Uterus (tissue), 2 donors: ENCODE results near the gene TACR1.

ENCODE experiments used
- POLR2A ChIP-seq, 2 donors: fragments of 450-650 bp; IDR thresholded peaks; one replicate each; pipeline ENCODE4 v1.6.1; 2016; ENCODE audit warnings: antibody characterized with exemption in 2 of 2, mild to moderate bottlenecking in 1 of 2, moderate library complexity in 1 of 2
- TF ChIP-seq, protein P1 (sequence below), 4 experiments: fragments of 200-600 bp in 2 of 4; fragments of 450-650 bp in 2 of 4; sonication (generic) in 2 of 4; IDR thresholded peaks; one replicate each; pipeline ENCODE4 v1.5.1; 2016 to 2019; ENCODE audit warnings: antibody characterized with exemption in 4 of 4, mild to moderate bottlenecking in 2 of 4, moderate library complexity in 1 of 4

DNA sequence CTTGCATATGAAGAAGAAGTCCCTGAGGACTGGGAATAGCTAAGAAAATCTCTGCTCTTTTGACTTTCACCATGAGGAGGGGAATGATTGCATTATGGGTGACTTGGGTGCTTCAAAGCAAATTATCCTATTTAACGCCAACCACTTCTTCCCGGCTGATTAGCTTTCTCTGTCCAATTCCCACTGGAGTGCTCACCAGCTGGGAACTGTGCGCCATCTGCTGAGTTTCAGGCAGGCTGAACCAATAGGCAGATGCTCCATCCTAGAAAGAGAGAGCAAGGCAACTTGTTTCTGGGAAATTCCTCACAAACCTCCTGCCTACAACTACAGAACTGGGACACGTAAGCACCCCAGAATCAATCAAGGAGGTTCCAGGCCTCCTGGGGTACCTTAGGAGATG, 191.5 kb downstream of the TACR1 start:
- TF ChIP-seq, protein P1, sequence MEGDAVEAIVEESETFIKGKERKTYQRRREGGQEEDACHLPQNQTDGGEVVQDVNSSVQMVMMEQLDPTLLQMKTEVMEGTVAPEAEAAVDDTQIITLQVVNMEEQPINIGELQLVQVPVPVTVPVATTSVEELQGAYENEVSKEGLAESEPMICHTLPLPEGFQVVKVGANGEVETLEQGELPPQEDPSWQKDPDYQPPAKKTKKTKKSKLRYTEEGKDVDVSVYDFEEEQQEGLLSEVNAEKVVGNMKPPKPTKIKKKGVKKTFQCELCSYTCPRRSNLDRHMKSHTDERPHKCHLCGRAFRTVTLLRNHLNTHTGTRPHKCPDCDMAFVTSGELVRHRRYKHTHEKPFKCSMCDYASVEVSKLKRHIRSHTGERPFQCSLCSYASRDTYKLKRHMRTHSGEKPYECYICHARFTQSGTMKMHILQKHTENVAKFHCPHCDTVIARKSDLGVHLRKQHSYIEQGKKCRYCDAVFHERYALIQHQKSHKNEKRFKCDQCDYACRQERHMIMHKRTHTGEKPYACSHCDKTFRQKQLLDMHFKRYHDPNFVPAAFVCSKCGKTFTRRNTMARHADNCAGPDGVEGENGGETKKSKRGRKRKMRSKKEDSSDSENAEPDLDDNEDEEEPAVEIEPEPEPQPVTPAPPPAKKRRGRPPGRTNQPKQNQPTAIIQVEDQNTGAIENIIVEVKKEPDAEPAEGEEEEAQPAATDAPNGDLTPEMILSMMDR (IDR thresholded peaks at IDR 0.05) = no peak
- TF ChIP-seq POLR2A (IDR thresholded peaks at IDR 0.05) = no peak
